Activated CD8-positive, alpha-beta memory T cell treated with anti-CD3 and anti-CD28 coated beads, Interleukin-2, amount 50 U/mL, for 4 hours (primary cell): ENCODE measurements around the gene IL4R.

Experiments
- DNase-seq: peaks from one replicate; pipeline ENCODE4 v3.0.0-alpha.2; 2020

The IL4R gene

GRCh38 chr16:27289669-27290068, 24.1 kb upstream of the IL4R start:
- no peak for DNase-seq

GRCh38 chr16:27290562-27290961, 23.2 kb upstream of the IL4R start:
- no peak for DNase-seq

- DNase-seq = no peak
Observed at GRCh38 chr16:27291106-27291505, 22.7 kb upstream of the IL4R start.

GRCh38 chr16:27291722-27292240, 22.0 kb upstream of the IL4R start:
- DNase-seq = no peak

GRCh38 chr16:27293343-27293742, 20.4 kb upstream of the IL4R start:
- DNase-seq = no peak

- no peak for DNase-seq
Observed at GRCh38 chr16:27298132-27298531, 15.6 kb upstream of the IL4R start.

GRCh38 chr16:27301236-27301861, 12.4 kb upstream of the IL4R start:
- DNase-seq = no peak

GRCh38 chr16:27302126-27302525, 11.6 kb upstream of the IL4R start:
- DNase-seq = no peak

GRCh38 chr16:27303256-27304100, 10.3 kb upstream of the IL4R start:
- DNase-seq = no peak

- DNase-seq = no peak
Observed at GRCh38 chr16:27304102-27304501, 9.7 kb upstream of the IL4R start.

- no peak for DNase-seq
Observed at GRCh38 chr16:27304881-27305745, 8.7 kb upstream of the IL4R start.

GRCh38 chr16:27305839-27306442, 7.8 kb upstream of the IL4R start:
- DNase-seq = no peak

GRCh38 chr16:27308792-27309191, 5.0 kb upstream of the IL4R start:
- no peak for DNase-seq

- no peak for DNase-seq
Observed at GRCh38 chr16:27310576-27311447, 3.0 kb upstream of the IL4R start.

GRCh38 chr16:27311448-27311830, 2.3 kb upstream of the IL4R start:
- no peak for DNase-seq

- DNase-seq = no peak
Observed at GRCh38 chr16:27311897-27312303, 1.9 kb upstream of the IL4R start.

- DNase-seq = no peak
Observed at GRCh38 chr16:27312580-27313421, 973 bp upstream of the IL4R start.

GRCh38 chr16:27314161-27314723, 468 bp downstream of the IL4R start:
- DNase-seq = peak; percentile 55

- no peak for DNase-seq
Observed at GRCh38 chr16:27314986-27315332, 1.2 kb downstream of the IL4R start.

GRCh38 chr16:27315333-27316037, 1.7 kb downstream of the IL4R start:
- peak; percentile 46 for DNase-seq
